Stimulated activated CD8-positive, alpha-beta memory T cell treated with anti-CD3 and anti-CD28 coated beads, Interleukin-15, amount 100 ng/mL, for 4 hours (primary cell): Measurements from ENCODE around the gene SMARCB1.

Experiments
- DNase-seq, 2 donors: peaks; one replicate each; pipeline ENCODE4 v3.0.0-alpha.2; 2020; ENCODE audit warnings: low read depth in 2 of 2

Gene SMARCB1

GRCh38 chr22:23780146-23780748, 6.5 kb upstream of the SMARCB1 start:
- no peak for DNase-seq

- no peak for DNase-seq
Measured at GRCh38 chr22:23781065-23781464, 5.7 kb upstream of the SMARCB1 start.

GRCh38 chr22:23781511-23782183, 5.1 kb upstream of the SMARCB1 start:
- no peak for DNase-seq

GRCh38 chr22:23782252-23782651, 4.5 kb upstream of the SMARCB1 start:
- DNase-seq: no peak

- no peak for DNase-seq
Measured at GRCh38 chr22:23782703-23783102, 4.1 kb upstream of the SMARCB1 start.

GRCh38 chr22:23783265-23784150, 3.3 kb upstream of the SMARCB1 start:
- no peak for DNase-seq

GRCh38 chr22:23784215-23784732, 2.5 kb upstream of the SMARCB1 start:
- DNase-seq: no peak

GRCh38 chr22:23786261-23786710, 480 bp upstream of the SMARCB1 start:
- no peak for DNase-seq

GRCh38 chr22:23787600-23787896, 782 bp downstream of the SMARCB1 start:
- no peak for DNase-seq

GRCh38 chr22:23787910-23788309, 1.1 kb downstream of the SMARCB1 start:
- no peak for DNase-seq

- no peak for DNase-seq
Measured at GRCh38 chr22:23789121-23789520, 2.4 kb downstream of the SMARCB1 start.

GRCh38 chr22:23789638-23790037, 2.9 kb downstream of the SMARCB1 start:
- DNase-seq: no peak

GRCh38 chr22:23790819-23791737, 4.3 kb downstream of the SMARCB1 start:
- no peak for DNase-seq

GRCh38 chr22:23791738-23792645, 5.2 kb downstream of the SMARCB1 start:
- DNase-seq: no peak

- DNase-seq: no peak
Measured at GRCh38 chr22:23793326-23793725, 6.6 kb downstream of the SMARCB1 start.

GRCh38 chr22:23796461-23796860, 9.7 kb downstream of the SMARCB1 start:
- DNase-seq: no peak

GRCh38 chr22:23800297-23801237, 13.8 kb downstream of the SMARCB1 start:
- no peak for DNase-seq

- no peak for DNase-seq
Measured at GRCh38 chr22:23801238-23801821, 14.6 kb downstream of the SMARCB1 start.

- DNase-seq: no peak
Measured at GRCh38 chr22:23801886-23802377, 15.2 kb downstream of the SMARCB1 start.
